NCI-H2171 treated with DMSO at 0.1 percent for 48 hours (cell line): ENCODE measurements around the gene MAML1.
"Not testable (repeated sequence)": the region's sequence is repeated elsewhere in the genome, so short reads cannot be mapped to it uniquely, and the experiment has no call there.

Source experiments
- DNase-seq: peaks from one replicate; lab custom pipeline; 2025; lab: John Stamatoyannopoulos, UW

The MAML1 gene

DNA sequence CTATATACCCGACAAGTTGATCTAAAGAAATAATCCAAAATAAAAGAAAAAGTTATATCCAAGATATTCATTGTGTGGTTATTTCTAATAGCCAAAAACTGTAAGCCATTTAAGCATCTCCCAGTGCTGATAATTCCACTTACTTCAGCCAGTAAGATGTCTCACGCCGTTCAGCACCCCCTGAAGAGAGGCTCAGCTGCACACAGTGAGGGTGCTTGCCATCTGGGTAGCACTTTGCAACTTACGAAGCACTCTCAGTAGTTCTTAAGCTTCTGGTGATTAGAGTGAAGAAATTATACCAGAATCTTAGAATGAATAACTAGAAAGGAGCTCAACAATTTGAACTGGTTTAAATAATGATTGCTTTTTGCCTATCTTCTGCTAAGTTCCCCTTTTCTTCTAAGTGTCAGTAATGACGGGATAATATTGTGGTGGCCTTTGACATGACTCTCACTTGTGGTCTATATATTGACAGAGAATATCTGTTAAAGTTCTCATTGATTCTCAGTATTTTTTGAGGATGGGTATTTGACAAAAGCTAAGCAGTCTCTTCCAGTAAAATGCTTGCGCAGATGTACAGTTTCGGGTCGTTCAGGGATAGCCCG, 35.0 kb downstream of the MAML1 start:
- no peak for DNase-seq

DNA sequence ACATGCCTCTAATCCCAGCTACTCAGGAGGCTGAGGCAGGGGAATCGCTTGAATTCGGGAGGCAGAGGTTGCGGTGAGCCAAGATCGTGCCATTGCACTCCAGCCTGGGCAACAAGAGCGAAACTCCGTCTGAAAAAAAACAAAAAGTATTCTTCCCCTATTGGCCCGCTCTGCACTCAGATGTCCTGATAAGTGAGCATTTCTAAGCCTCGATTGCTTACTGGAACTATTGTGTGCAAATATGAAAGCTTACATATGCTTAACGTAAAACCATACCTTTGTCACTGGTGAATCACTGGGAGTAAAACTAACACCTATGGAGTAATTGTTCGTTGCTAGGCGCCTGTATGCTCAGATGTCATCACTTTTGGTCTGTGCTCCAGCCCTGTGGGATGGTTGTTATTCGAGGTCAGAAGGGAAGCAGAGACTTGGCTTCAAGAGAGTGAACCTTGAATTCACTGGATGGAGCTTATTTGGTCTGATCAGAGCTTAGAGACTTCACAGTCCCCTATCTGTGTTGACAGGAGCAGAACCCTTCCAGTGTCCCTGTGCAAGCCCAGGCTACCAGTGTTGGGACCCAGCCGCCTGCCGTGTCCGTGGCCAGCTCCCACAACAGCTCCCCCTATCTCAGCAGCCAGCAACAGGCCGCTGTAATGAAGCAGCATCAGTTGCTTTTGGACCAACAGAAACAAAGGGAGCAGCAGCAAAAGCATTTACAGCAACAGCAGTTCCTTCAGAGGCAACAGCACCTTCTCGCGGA, 35.9 kb downstream of the MAML1 start:
- DNase-seq, result no peak

GRCh38 chr5:179769271-179769670, 36.6 kb downstream of the MAML1 start:
- no peak for DNase-seq

DNA sequence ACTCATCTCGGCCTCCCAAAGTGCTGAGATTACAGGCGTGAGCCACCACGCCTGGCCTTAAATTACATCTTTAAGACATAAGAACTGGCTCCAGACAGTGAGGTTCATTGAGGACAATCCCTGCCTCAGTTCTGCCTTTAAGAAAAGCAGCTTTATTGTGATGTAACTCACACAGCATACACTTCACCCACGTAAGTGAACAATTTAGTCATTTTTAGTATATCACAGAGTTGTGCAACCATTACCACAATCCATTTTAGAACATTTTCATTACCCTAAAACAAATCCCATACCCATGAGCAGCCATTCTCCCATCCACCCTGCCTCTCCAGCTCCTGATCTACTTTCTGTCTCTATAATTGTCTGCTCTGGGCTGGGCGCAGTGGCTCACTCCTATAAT, 37.2 kb downstream of the MAML1 start:
- no peak for DNase-seq

- no peak for DNase-seq
These were observed 38.8 kb downstream of the MAML1 start for GRCh38 chr5:179771311-179771895.

DNA sequence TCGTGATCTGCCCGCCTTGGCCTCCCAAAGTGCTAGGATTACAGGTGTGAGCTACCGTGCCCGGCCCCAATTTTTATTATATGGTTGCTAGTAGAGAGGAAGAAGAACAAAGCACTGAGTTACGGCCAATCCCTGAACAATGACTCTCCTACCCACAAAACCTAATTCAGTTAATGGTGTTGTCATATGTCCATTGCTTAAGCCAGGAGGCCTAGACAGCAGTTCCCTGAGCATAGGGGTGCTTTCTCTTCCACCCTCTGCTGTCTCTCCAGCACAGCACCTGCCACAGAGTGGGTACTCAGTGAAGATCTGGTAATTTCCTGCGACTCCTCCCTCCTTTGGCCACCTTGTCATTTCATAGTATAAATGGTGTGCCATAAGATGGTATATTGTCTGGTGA, 39.7 kb downstream of the MAML1 start:
- DNase-seq, result no peak

GRCh38 chr5:179773686-179774040, 41.0 kb downstream of the MAML1 start:
- DNase-seq, result no peak

- DNase-seq, result no peak
These were observed 41.8 kb downstream of the MAML1 start for GRCh38 chr5:179774442-179774841.

- no peak for DNase-seq
These were observed 43.9 kb downstream of the MAML1 start for GRCh38 chr5:179776411-179776938.

DNA sequence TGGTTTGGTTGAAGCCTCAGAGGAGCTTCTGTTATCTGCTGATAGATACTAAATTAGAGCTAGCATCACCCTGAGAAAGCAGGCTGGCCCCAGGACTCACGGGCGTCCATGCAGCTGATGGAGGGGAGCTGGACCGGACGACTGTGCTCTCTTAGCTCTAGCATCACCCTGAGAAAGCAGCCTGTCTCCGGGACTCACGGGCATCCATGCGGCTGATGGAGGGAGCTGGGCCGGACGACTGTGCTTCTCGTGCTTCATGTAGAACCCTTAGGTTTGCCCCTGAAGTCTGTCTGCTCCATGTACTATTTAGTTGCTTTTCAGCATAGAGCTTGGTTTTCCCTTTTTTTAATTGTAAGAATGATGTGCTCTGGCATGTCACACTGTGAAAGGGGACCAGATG, 44.8 kb downstream of the MAML1 start:
- DNase-seq, result no peak

DNA sequence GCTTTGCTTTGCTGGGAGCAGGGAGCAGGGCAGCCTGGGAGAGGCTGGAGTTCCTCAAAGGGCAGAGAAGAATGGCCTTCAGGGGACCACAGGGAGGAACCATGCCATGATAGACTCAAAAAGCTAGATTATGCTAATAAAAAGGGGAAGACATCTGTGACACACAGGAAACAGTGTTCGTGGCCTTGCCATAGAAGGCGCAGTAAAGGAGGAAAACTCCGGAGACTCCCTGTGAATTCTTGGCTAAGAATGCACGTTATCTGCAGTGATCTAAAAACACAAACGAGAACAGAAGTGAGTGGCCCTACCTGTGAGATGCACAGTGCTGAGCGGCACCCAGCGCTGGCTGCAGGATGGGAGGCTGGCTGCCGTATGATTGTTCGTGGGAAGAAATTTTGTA, 45.3 kb downstream of the MAML1 start:
- DNase-seq, result no peak

DNA sequence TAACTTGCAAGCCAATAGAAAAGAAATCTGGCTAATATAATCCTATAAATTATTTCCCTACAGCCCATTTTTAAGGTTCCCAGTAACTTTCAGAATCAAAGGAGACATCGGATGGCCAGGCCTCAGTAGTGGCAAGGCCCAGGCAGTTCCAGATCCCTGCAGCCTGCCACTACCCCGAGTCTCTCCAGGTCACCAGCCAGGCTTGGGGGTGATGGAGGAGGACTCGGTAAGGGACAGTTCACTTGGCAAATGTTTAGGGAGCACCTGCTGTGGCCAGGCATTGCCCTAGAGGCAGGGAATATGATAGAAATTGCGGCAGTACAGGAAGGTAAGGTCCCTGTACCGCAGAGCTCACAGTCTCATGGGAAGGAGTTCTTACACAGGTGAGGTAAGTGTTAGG, 46.0 kb downstream of the MAML1 start:
- no peak for DNase-seq

DNA sequence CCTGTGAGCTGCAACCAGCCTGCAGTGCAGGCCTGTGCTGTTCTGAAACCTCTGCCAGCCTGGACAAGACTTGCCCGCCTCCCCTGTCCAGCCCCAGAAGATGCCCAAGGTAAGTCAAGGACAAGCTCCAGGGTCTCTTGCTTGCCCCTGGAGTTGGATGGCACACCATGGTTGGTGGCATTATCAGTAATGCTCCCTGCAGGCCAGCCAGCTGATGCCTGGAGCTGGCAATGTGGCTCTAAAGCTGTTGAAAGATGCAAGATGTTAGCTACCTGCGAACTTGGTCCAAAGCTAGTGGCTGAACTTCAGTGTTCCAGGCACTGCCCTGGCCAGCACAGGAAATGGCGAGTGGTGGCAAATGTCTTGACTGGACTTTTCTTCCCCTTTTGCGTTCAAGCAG, 47.2 kb downstream of the MAML1 start:
- DNase-seq, result no peak

DNA sequence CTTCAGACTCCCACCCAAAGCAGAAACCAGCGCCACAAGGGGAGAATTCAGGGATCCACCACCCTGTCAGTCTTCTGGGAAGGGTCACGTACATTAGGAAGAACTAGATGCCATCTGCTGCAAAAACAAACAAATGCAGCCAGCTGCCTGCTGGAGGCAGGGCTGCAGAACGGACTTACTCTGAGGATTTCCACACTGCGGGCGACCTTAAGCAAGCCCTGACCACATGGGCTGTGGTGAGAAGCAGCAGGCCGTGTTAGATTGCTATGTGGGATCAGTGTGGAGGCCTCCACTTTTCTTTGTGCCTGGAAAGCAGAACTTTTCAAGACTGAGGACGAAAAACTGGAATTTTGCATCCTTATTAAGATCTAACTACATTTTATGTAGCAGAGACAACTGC, 47.7 kb downstream of the MAML1 start:
- no peak for DNase-seq

- DNase-seq, result no peak
These were observed 49.2 kb downstream of the MAML1 start for GRCh38 chr5:179781846-179782245.

DNA sequence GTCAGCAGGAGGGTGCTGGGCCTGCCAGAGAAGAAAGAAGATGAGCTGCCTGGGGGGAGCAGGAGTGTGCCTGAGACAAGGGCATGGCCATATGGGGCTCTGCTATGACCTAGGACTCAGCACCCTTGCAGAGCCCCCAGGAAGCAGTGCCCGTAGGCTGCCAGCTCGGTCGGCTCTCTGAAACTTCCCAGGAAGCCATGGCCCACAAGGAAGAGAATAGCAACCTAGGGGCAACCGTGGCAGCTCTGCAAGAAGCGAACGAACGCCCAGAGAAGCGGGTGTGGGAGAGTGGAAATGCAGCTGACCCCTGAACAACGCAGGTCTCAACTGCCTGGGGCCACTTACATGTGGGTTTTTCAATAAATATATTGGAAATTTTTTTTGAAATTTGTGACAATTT, 50.5 kb downstream of the MAML1 start:
- DNase-seq, result no peak

DNA sequence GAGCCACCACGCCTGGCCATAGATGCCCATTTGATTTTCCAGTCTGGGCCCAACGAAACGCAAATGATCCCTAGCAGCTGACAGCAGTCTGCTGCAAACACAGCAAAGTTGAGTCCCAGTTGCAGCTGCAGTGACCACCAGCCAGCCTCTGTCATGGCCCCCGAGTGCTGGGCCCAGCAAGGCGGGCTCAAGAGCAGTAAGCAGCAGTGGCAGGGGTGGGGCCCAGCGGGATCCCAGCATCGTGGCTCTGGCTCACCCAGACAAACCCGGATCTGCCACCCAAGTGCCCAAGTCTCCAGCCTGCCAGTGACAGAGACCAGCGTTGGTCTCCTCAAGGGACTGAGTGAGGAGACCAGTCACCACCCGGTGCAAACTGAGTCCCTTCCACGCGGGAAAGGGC, 54.2 kb downstream of the MAML1 start:
- DNase-seq, result no peak

GRCh38 chr5:179788193-179788854, 55.7 kb downstream of the MAML1 start:
- no peak for DNase-seq

DNA sequence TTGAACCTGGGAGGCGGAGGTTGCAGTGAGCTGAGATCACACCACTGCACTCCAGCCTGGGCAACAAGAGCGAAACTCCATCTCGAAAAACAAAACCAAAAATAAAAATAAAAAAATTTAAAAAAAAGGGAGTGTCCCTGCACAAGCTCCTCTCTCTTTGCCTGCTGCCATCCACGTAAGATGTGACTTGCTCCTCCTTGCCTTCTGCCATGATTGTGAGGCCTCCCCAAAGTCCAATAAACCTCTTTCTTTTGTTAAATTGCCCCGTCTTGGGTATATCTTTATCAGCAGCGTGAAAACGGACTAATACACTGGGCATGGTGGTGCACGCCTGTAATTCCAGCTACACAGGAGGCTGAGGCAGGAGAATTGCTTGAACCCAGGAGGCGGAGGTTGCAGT, 56.7 kb downstream of the MAML1 start:
- not testable (repeated sequence) for DNase-seq

DNA sequence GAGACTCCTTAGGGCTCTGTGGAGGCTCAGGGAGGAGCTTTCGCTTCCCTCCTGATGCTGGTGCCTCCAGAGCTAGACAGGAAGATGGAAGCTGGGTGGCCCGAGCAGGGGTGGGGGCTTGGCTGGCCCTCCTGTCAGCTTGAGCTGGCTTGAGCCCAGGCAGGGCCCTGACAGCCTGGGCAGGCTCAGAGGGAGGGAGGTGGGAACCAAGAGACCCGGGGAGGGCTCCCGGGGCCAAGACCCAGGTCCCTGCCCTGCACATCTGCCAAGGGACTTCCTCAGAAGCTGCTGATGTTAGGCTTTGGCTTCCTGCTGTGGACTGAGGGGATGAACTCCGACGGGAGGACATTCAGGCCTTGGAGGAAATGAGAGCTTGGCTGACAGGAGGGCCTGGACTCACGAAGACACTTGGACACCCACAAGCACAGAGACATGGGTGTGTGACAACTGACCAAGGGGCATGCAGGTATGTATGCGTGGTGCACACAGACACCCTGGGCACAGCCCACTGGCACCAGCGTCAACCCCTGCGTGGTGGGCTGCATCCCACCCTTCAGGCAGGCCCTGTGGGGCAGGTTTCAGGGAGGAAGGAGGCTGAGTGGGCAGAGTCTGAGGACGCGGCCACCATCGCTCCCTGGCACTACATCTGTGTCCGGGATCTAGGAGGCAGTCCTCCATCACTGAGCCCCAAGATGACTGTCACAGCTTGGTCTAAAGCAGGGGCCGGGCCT, 59.4 kb downstream of the MAML1 start:
- no peak for DNase-seq

GRCh38 chr5:179792612-179793467, 60.2 kb downstream of the MAML1 start:
- DNase-seq, result no peak
